Fibroblast of skin of right quadriceps (primary cell): Measurements from ENCODE around the gene ZIM2.
"Not testable (repeated sequence)": the region's sequence is repeated elsewhere in the genome, so short reads cannot be mapped to it uniquely, and the experiment has no call there.

ENCODE experiments used
- DNase-seq: peaks from one replicate; pipeline ENCODE4 v3.0.0-alpha.2; 2013

The ZIM2 gene

DNA sequence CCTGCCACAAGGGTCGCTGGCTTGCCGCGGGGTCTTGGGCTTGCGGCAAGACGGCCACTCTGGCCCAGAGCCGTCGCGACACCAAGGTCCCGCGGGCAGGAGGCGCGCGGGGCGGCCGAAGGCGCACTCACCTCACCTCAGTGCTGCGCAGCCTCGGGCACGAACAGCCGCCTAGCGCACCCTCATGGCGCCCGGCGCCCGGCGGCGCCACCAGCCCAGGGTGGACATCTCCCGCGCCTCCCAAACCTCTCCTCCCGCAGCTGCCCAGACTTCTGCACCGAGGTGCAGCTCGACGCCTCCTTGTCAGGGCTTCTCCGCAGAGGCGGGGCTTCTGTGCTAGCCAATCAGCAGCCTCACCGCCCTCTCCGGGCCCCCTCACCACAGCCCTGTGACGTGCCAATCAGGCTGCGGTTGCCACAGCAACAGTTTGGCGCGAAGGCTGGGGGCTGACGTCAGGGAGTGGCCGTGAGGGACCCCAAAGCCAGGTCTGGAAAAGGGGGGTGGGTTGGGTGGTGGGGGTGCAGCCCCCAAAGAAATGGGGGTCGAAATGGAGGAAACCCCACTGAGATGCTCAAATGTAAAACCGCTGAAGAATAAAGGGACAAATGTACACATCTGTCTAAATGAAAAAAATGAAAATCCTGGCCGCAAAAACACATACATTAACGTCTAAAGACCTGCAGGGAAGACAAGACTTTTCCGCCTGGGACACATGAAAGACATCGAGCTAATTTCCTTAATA is at the start of gene ZIM2, which contains the start of gene PEG3:
Gene ZIM2 (minus strand): TSS at position 276 of the 742 bp plus-strand sequence. CDS start 16,449 bp downstream, outside the sequence.
Gene PEG3 (minus strand): TSS at position 276 of the 742 bp plus-strand sequence. CDS start 16,071 bp downstream, outside the sequence.
- peak; percentile 3 for DNase-seq

- no peak for DNase-seq
These were observed 44.9 kb upstream of the ZIM2 start for GRCh38 chr19:56885173-56885985.

DNA sequence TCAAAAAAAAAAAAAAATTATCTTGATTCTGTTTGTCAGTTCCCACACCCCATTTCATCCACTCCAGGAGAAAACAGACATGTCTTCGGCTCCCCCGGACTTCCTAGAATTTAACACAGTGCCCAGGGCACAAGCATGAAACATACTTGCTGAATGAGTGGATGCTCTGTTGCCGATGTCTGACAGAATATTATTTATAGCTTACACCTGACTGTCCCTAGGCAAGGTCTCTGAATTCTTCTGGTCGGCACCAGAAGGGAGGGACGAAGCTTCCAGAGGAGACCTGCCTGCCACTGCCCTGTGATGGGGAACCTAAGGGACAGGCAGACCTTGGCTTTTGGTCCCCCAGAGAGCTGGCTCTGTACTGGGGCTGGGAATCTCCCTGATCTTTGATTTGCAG is 43.9 kb upstream of the ZIM2 start:
- DNase-seq: no peak

GRCh38 chr19:56880592-56881190 is 40.2 kb upstream of the ZIM2 start:
- DNase-seq: no peak

- DNase-seq: no peak
These were observed 36.7 kb upstream of the ZIM2 start for GRCh38 chr19:56877069-56877715.

DNA sequence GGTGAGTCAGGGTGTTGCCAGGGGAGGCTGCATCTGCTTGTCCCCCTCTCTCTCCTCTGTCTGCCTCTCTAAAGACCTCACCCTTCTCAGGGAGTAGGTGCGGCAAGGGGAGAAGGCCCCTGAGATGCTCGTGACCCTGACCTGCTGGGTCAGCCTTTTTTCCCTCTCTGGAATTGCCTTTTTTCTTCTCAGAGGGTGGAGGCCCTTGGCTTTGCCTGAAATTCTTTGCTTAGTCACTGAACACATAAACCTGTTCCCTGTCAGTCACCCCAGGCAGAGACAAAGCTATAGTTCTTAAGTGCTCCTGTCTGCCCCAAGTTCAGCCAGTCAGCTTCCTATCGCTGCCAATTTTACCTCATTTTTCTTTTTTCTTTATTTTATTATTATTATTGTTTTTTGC is 35.2 kb upstream of the ZIM2 start:
- DNase-seq: no peak

DNA sequence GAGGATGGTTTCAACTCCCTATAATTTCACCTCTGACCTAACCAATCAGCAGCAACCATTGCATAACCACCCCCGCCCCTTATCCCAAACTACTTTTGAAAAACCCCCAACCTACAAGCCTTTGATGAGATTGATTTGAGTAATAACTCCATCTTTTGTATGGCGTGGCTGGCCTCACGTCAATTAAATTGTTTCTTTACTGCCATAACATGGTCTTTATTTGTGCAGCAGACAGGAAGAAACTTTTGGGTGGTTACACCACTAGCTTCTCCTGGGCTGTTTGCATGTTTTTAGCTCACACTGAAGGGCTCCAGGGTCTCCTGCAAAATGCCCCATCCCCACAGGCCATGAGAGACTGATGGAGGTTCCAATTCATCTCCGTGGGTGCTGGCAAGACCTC is 34.0 kb upstream of the ZIM2 start:
- DNase-seq: no peak

DNA sequence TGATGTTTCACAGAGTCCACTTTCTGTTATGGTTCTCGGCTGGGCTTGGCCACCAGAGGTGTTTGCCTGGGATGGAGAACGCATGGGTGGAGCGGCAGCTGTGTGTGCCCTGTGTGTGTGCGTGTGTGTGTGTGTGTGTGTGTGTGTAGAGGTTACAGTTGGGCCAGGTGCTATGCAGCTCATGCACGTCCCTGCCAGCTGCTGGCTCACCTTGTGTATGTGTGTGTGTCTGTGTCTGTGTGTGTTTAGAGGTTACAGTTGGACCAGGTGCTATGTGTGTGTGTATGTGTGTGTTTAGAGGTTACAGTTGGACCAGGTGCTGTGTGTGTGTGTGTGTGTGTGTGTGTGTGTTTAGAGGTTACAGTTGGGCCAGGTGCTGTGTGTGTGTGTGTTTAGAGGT is 33.0 kb upstream of the ZIM2 start:
- DNase-seq: no peak

DNA sequence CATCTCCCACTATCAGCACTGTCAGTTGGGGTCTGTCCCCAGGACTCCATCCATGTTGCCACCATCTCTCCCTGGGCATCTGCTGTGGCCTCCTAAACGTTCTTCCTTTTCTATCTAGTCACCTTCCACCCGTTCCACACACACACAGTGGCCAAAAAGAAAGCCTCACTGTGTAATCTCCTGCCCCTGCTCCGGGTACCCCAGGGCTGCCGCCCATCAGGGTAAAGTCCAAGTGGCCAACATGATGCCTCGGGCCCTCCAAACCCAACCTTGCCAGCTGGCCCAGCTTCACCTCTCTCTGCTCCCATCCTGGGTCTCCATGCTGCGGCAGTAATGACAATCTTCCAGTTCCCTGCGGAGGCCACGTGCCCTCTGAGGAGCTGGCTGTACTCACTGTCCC is 29.4 kb upstream of the ZIM2 start:
- DNase-seq: no peak

- DNase-seq: no peak
These were observed 27.9 kb upstream of the ZIM2 start for GRCh38 chr19:56868446-56868845.

DNA sequence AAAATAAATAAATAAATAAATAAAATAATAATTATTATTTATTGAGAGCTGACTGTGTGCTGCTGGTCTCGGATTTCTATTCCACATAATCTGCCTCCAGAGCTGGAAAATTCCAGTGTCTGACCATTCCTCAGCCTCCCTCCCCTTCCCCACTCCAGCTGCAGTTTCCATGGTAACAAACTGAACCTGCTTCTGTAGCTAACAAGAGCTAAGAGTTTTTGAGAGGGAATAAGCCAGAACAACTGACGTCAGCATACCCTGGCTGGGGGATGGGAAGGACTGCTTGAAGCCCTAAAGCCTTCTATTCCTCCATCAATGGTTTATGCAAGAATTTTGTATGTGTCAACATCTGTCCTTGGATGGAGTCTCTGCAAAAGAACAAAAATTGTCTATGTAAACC is 26.0 kb upstream of the ZIM2 start:
- no peak for DNase-seq

DNA sequence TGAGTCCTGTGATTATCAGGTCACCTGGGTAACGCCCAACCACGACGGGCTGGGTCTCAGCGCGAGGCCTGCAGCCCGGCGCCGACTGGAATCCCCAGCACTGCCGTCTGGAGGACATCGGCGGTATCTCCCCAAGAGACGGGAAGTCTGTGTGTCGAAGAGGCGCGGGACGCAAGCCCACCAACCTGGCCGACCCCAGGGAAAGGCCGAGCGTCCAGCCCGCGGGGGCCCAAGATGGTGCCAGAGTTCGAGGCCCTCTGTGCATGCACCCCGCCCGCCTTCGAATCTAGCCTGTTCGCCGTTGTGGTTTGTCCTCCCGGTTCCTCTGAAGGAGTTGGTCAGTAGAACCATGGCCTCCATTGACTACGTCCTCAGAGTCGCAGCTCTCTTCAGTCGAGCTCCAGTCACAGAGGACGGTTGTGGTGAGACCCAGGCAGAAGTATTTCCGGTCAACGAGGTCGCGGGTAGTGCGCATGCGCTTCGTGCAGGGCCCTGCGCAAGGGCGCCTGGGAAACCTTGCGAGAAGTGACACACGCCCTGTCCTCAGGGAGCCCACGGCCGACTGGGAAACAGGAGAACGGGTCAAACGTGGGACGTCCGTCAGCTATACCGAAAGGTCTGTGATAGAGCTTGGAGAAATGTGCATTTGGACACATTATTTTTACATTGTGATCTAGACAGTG is 24.1 kb upstream of the ZIM2 start:
- DNase-seq: no peak

- DNase-seq: no peak
These were observed 22.2 kb upstream of the ZIM2 start for GRCh38 chr19:56862741-56863140.

DNA sequence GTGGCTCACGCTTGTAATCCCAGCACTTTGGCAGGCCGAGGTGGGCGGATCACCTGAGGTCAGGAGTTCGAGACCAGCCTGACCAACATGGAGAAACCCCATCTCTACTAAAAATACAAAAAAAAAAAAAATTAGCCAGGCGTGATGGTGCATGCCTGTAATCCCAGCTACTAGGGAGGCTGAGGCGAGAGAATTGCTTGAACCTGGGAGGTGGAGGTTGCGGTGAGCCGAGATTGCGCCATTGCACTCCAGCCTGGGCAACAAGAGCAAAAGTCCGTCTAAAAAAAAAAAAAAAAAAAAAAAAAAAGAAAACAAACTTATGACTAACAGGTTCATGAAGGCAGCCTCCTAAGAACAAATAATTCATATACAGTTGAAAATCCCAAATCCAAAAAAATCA is 19.9 kb upstream of the ZIM2 start:
- not testable (repeated sequence) for DNase-seq

GRCh38 chr19:56858026-56858425 is 17.5 kb upstream of the ZIM2 start:
- no peak for DNase-seq

DNA sequence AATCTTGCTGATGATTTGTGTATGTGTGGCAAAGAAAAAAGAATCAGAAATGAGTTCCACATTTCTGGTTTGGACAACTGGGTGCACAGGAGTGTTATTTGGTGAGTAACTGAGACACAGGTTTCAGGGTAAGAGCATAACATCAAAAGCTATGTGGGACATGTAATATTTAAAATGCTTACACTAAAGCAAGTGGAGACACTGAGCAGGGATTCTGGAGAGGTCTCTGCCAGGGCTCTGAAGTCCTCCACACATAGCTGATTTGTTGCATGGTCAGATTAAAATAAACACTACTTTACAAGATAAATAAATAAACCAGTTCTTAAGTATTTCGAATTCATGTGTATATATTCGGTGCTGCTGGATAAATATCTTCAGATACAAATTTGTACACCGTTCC is 16.3 kb upstream of the ZIM2 start:
- no peak for DNase-seq

DNA sequence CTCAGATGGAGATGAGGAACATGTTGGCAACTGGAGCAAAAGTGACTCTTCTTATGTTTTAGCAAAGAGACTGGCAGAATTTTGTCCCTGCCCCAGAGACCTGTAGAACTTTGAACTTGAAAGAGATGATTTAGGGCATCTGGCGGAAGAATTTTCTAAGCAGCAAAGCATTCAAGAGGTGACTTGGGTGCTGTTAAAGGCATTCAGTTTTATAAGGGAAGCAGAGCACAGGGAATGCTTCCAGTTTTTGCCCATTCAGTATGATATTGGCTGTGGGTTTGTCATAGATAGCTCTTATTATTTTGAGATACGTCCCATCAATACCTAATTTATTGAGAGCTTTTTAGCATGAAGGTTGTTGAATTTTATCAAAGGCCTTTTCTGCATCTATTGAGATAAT is 11.8 kb upstream of the ZIM2 start:
- DNase-seq: not testable (repeated sequence)

GRCh38 chr19:56848166-56848565 is 7.6 kb upstream of the ZIM2 start:
- no peak for DNase-seq

DNA sequence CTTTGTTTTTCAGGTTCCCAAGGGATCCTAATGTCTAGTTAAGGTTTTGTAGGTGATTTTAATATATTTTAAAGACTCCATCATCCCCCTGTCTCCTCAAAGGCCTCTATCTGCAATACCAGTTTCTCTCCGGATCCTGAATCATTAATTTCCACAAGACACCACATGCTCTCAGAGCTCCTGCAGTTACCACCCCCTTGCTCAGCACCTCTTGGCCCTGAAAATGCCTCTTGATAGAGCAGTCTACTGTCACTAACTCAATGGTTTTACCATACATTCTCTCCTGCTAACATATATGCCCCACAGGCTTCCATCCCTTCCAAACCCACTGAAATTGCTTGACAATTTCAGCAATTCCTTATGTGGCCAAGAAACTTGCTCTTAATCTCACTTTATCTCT is 1.9 kb upstream of the ZIM2 start:
- no peak for DNase-seq

- no peak for DNase-seq
These were observed 642 bp upstream of the ZIM2 start for GRCh38 chr19:56841193-56841543.

- peak; percentile 92 for DNase-seq
These were observed 675 bp downstream of the ZIM2 start for GRCh38 chr19:56839652-56840450.
